Parietal lobe (tissue), 2 donors: ENCODE results near the gene RGS6. TPM values are rescaled to one million over a fixed set of nuclear protein-coding genes. Genes with fewer than 3 reads are reported as not detected.

Experiments used
- small RNA-seq: library from RNA; depleted of rRNA; stranded (forward); fragments of <200 nt; gene quantifications from one replicate; pipeline ENCODE3, GENCODE V24; 2014; ENCODE audit warnings: low replicate concordance
- total RNA-seq: library from RNA; depleted of rRNA; stranded (reverse); fragments of >200 nt; gene quantifications from one replicate; pipeline ENCODE4 v1.2.3, GENCODE V29; 2014

The RGS6 gene
- 13.5 TPM for total RNA-seq

GRCh38 chr14:71932229-71932981, at the start of gene RGS6:
TSS of gene RGS6 (plus strand) at chr14:71932429.

Small RNA genes within 50 kb of the gene (small RNA-seq; reads per million reads assigned to genes)
- not detected for gene MIR7843
- gene RF00019 = not detected
